HFF-Myc (cell line): Measurements from ENCODE around the gene SBK2.

ENCODE experiments used
- DNase-seq: peaks from one replicate; pipeline ENCODE4 v3.0.0-alpha.2; 2011; ENCODE audit warnings: low read depth; ENCODE audit errors: extremely low read depth
- H3K4me3 ChIP-seq: replicated peaks from 2 replicates; pipeline ENCODE4 v1.5.1; 2011; ENCODE audit warnings: low read depth, mild to moderate bottlenecking, control low read depth, low read length
- TF ChIP-seq, protein P1 (sequence below): IDR thresholded peaks from 2 replicates; pipeline ENCODE4 v1.5.1; 2012; ENCODE audit warnings: mild to moderate bottlenecking, low read depth, low read length, control low read depth; ENCODE audit errors: missing control alignments

SBK2 gene

DNA sequence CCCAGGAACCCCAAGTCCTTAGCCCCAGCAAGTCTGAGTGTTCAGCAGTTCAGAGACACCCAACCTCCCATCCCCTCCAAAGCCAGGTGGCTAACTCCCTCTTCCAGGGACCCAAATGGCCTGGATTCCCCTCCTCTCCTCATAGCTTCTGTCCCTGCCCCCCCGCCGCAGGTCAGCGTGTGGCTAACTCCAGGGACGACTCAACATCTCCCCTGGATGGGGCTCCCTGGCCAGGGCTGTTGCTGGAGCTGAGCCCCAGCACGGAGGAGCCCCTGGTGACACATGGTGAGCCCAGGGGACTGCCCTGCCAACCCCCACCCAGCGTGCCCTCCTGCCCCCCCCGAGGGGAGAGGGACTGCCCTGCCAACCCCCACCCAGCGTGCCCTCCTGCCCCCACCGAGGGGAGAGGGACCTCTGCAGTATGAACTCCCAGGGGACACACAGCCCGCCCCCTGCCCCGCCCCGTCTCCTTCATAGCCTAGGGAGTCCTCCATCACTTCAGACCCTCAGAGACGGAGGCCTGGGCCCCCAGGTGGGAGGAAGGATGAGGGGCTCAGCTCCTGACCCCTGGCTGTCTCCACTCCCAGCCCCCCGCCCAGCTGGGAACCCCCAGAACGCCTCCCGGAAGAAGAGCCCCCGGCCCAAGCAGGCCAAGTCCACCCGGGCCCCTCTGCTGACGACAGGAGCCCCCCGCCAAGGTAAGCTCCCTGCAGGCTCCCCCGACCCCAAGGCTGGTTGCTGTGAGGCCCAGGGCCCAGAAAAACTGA is 47.0 kb downstream of the SBK2 start:
- TF ChIP-seq, protein P1, sequence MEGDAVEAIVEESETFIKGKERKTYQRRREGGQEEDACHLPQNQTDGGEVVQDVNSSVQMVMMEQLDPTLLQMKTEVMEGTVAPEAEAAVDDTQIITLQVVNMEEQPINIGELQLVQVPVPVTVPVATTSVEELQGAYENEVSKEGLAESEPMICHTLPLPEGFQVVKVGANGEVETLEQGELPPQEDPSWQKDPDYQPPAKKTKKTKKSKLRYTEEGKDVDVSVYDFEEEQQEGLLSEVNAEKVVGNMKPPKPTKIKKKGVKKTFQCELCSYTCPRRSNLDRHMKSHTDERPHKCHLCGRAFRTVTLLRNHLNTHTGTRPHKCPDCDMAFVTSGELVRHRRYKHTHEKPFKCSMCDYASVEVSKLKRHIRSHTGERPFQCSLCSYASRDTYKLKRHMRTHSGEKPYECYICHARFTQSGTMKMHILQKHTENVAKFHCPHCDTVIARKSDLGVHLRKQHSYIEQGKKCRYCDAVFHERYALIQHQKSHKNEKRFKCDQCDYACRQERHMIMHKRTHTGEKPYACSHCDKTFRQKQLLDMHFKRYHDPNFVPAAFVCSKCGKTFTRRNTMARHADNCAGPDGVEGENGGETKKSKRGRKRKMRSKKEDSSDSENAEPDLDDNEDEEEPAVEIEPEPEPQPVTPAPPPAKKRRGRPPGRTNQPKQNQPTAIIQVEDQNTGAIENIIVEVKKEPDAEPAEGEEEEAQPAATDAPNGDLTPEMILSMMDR = no peak
- no peak for DNase-seq
- H3K4me3 ChIP-seq = no peak overlapping the region

DNA sequence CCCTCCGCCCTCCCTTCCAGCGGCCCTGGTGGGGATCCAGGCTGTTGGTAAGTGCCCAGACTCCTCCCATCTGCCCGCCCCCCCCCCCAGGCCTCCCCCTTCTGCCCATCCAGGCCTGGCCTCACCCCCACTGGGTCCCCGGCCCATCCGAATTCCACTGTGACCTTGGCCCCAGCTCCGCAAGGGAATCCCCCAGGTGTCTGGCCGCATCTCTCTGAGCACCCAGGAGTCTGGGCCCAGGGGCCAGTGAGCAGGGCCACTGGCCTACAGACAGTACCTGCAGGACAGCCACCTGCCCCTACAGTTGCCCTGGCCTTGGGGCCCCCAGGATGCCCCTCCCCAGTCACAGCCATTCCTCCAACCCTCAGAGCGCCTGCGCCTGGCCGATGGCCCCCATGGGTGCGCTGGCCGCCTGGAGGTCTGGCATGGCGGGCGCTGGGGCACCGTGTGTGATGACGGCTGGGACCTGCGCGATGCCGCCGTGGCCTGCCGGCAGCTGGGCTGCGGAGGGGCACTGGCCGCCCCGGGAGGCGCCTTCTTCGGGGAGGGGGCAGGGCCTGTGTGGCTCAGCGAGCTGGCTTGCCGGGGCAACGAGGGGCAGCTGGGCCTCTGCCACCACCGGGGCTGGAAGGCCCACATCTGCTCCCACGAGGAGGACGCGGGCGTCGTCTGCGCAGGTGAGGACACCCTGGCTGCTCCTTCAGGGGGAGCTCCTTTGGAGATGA is 47.8 kb downstream of the SBK2 start:
- DNase-seq = no peak
- H3K4me3 ChIP-seq = no peak overlapping the region
- TF ChIP-seq, protein P1 = no peak

DNA sequence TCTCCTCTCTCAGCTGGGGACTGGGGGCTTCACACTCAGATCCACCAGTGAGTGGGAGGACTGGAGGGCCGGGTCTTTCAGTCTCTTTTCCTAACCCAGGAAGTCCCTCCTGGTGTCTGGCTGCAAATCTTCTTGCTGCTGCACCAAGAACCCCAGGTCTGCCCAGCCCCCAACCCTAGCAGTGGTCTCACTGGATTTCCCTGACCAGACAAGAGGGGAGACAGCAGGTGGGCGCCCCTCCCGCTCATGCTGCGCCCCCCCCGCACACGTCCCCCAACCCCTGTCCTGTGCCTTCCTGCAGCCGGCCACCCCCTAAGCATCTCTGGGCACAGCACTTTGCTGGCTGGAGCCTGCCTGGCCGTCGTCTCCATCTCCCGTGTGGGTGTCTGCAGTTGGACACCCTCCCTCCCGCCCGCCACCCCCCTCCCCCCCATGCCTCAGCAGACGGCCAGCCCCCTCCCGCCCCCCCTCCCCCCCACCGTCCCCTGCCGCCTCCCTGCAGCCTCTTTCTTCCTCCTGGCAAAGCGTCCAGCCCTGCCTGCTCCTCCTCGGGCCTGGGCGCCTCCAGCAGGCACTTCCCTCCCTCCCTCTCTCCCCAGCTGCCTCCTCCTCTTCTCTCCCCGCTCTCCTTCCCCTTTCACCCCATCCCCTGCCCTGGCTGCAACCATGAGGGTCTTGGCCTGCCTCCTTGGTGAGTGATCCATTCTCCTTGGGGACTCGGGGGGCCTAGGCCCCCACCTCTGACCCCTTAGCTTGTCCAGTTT is 48.8 kb downstream of the SBK2 start, which contains the start of gene SSC5D:
Gene SSC5D, plus strand, starts transcription at position 513 of the 764 bp plus-strand sequence. Its CDS starts 154 bp downstream, at position 667.
- DNase-seq = no peak
- TF ChIP-seq, protein P1 = no peak
- H3K4me3 ChIP-seq = peak within 1 kb of the TSS; percentile 26

DNA sequence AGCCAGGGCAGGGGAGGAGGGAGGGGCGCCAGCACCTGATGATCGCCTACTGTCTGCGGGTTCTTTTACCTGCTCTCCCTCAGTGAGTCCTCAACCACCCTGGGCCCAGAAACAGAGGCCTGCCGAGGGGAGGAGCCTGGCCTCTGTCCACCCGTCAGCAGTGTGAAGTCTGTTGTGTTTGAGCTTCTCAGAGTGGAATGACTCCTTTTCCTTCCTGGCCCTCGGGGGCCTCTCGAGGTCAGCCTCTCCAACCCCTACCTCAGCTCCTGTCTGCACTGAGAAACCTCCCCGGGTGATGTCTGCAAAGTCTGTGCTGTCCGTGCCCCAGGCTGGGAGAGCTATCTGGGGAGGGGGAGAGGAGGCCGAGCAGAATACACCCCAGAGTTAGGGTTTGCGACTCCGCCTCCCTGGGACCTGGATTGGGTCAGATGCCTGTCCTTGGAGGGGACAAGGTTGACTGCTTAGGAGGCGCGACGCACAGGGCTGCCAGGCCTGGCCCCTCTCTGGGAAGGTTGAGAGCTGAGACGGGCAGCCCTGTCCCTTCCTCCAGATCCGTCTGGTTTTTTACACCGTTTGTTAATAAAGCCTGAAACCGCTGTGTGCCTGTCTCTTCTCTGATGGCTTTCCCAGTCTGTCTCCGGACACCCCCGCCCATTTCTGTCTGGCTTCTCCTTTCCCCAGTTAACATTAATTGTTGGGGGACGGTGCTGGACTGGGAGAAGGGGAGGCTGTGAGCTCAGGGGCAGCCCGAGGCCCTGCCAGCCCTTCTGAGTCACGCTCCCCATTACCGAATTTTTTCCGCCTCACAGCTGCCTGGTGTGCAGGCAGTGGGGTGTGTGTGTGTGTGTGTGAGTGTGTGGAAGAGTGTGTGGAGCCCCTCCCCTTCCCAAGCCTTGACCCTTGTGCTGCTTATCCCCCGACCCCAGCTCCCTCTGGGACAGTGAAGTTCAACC is 49.7 kb downstream of the SBK2 start:
- peak; percentile 71 for DNase-seq
- TF ChIP-seq, protein P1 = no peak
- peak overlapping the region; percentile 26 for H3K4me3 ChIP-seq

DNA sequence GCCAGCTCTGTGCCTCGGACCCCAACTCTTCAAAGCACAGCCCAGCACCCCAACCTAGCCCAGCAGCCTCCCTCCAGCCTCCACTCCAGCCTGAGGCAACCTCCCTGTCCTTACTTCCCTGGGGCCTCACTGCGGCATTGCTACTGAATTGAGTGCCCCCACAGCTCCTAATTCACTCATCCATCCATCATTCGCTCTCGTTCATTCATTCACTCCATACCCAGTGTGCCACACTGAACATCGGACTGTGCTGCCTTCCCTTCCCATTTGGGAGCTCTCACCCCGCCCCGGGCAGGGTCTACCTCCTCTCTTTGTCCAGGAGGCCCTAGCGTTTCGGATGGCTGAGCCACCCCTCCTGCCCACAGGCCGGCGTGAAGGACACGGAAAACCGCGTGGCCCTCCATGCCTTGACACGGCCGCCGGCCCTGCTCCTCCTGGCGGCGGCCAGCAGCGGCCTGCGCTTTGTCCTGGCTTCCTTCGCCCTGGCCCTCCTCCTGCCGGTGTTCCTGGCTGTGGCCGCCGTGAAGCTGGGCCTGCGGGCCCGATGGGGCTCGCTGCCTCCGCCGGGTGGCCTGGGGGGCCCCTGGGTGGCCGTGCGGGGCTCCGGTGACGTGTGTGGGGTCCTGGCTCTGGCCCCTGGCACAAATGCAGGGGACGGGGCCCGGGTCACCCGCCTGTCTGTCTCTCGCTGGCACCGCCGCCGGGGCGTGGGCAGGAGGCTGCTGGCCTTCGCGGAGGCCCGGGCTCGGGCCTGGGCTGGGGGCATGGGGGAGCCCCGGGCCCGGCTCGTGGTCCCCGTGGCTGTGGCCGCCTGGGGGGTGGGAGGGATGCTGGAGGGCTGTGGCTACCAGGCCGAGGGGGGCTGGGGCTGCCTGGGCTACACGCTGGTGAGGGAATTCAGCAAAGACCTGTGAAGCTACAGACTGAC is 50.6 kb downstream of the SBK2 start:
- TF ChIP-seq, protein P1 = no peak
- peak overlapping the region; percentile 71 for H3K4me3 ChIP-seq

More for the DNA sequence above, 50.6 kb downstream of the SBK2 start:
- no peak for DNase-seq
